Neuron (in vitro differentiated cells): Measurements from ENCODE around the gene P2RY12.

Experiments
- H2AFZ ChIP-seq: one replicate; pipeline ENCODE4 v1.6.1; 2013; ENCODE audit warnings: low read depth, mild to moderate bottlenecking, inconsistent platforms, low read length, moderate library complexity
- H3K27me3 ChIP-seq: one replicate; pipeline ENCODE4 v1.6.1; 2013; ENCODE audit warnings: low read length; ENCODE audit not compliant: insufficient read depth
- H3K36me3 ChIP-seq: one replicate; pipeline ENCODE4 v1.6.1; 2013; ENCODE audit warnings: low read length; ENCODE audit not compliant: insufficient read depth
- H3K4me1 ChIP-seq: one replicate; pipeline ENCODE4 v1.6.1; 2013; ENCODE audit warnings: low read length; ENCODE audit not compliant: insufficient read depth
- H3K4me3 ChIP-seq: 2 replicates; pipeline ENCODE4 v1.5.1; 2013; ENCODE audit warnings: mild to moderate bottlenecking, low read length, moderate library complexity
- H3K9me3 ChIP-seq: one replicate; pipeline ENCODE4 v1.6.1; 2013; ENCODE audit warnings: low read length

P2RY12 gene

GRCh38 chr3:151306168-151306810 is 78.3 kb downstream of the P2RY12 start:
- H3K27me3 ChIP-seq: no peaks in the 10 kb centered on the region
- H2AFZ ChIP-seq: no peak overlapping the region
- H3K36me3 ChIP-seq: no peaks in the 10 kb centered on the region
- H3K4me1 ChIP-seq: no peaks in the 10 kb centered on the region
- no peak overlapping the region for H3K4me3 ChIP-seq
- no peaks in the 10 kb centered on the region for H3K9me3 ChIP-seq

- Histone ChIP-seq H3K36me3 (no peaks in the 10 kb centered on the region), H2AFZ (no peak overlapping the region), H3K27me3 (no peaks in the 10 kb centered on the region), H3K4me1 (no peaks in the 10 kb centered on the region), H3K9me3 (no peaks in the 10 kb centered on the region), H3K4me3 (no peak overlapping the region)
Measured at GRCh38 chr3:151305775-151306151, 78.8 kb downstream of the P2RY12 start.

GRCh38 chr3:151305060-151305774 is 79.3 kb downstream of the P2RY12 start:
- H3K9me3 ChIP-seq: no peaks in the 10 kb centered on the region
- no peak overlapping the region for H3K4me3 ChIP-seq
- H2AFZ ChIP-seq: no peak overlapping the region
- H3K27me3 ChIP-seq: no peaks in the 10 kb centered on the region
- H3K4me1 ChIP-seq: no peaks in the 10 kb centered on the region
- no peaks in the 10 kb centered on the region for H3K36me3 ChIP-seq

GRCh38 chr3:151303751-151304150 is 80.8 kb downstream of the P2RY12 start:
- no peaks in the 10 kb centered on the region for H3K27me3 ChIP-seq
- no peaks in the 10 kb centered on the region for H3K36me3 ChIP-seq
- no peaks in the 10 kb centered on the region for H3K4me1 ChIP-seq
- no peaks in the 10 kb centered on the region for H3K9me3 ChIP-seq
- H2AFZ ChIP-seq: no peak overlapping the region
- H3K4me3 ChIP-seq: no peak overlapping the region

- no peak overlapping the region for H3K4me3 ChIP-seq
- no peaks in the 10 kb centered on the region for H3K27me3 ChIP-seq
- H3K9me3 ChIP-seq: no peaks in the 10 kb centered on the region
- H3K4me1 ChIP-seq: no peaks in the 10 kb centered on the region
- H2AFZ ChIP-seq: no peak overlapping the region
- H3K36me3 ChIP-seq: no peaks in the 10 kb centered on the region
Measured at GRCh38 chr3:151301787-151302186, 82.8 kb downstream of the P2RY12 start.

- Histone ChIP-seq H3K4me1 (no peaks in the 10 kb centered on the region), H3K27me3 (no peaks in the 10 kb centered on the region), H3K4me3 (no peak overlapping the region), H2AFZ (no peak overlapping the region), H3K9me3 (no peaks in the 10 kb centered on the region), H3K36me3 (no peaks in the 10 kb centered on the region)
Measured at GRCh38 chr3:151300539-151300938, 84.0 kb downstream of the P2RY12 start.

- no peaks in the 10 kb centered on the region for H3K4me1 ChIP-seq
- H3K9me3 ChIP-seq: no peaks in the 10 kb centered on the region
- no peaks in the 10 kb centered on the region for H3K36me3 ChIP-seq
- H3K27me3 ChIP-seq: no peaks in the 10 kb centered on the region
- no peak overlapping the region for H2AFZ ChIP-seq
- no peak overlapping the region for H3K4me3 ChIP-seq
Measured at GRCh38 chr3:151299006-151299405, 85.5 kb downstream of the P2RY12 start.

GRCh38 chr3:151297429-151297828 is 87.1 kb downstream of the P2RY12 start:
- no peak overlapping the region for H3K4me3 ChIP-seq
- no peaks in the 10 kb centered on the region for H3K27me3 ChIP-seq

GRCh38 chr3:151296226-151296625 is 88.3 kb downstream of the P2RY12 start:
- no peak overlapping the region for H2AFZ ChIP-seq
- H3K4me3 ChIP-seq: no peak overlapping the region
- no peaks in the 10 kb centered on the region for H3K36me3 ChIP-seq
- no peaks in the 10 kb centered on the region for H3K27me3 ChIP-seq
- no peaks in the 10 kb centered on the region for H3K9me3 ChIP-seq
- no peaks in the 10 kb centered on the region for H3K4me1 ChIP-seq

More at GRCh38 chr3:151297429-151297828, 87.1 kb downstream of the P2RY12 start:
- Histone ChIP-seq H3K4me1 (no peaks in the 10 kb centered on the region), H2AFZ (no peak overlapping the region), H3K9me3 (no peaks in the 10 kb centered on the region), H3K36me3 (no peaks in the 10 kb centered on the region)

GRCh38 chr3:151293127-151293526 is 91.4 kb downstream of the P2RY12 start:
- H3K4me3 ChIP-seq: no peak overlapping the region
- no peaks in the 10 kb centered on the region for H3K9me3 ChIP-seq
- H3K27me3 ChIP-seq: no peaks in the 10 kb centered on the region
- H3K36me3 ChIP-seq: no peaks in the 10 kb centered on the region
- H3K4me1 ChIP-seq: no peaks in the 10 kb centered on the region
- no peak overlapping the region for H2AFZ ChIP-seq

- Histone ChIP-seq H3K4me1 (no peaks in the 10 kb centered on the region), H3K27me3 (no peaks in the 10 kb centered on the region), H2AFZ (no peak overlapping the region), H3K36me3 (no peaks in the 10 kb centered on the region), H3K9me3 (no peaks in the 10 kb centered on the region), H3K4me3 (no peak overlapping the region)
Measured at GRCh38 chr3:151290673-151291072, 93.9 kb downstream of the P2RY12 start.

GRCh38 chr3:151289445-151289844 is 95.1 kb downstream of the P2RY12 start:
- no peaks in the 10 kb centered on the region for H3K36me3 ChIP-seq
- H3K4me1 ChIP-seq: no peaks in the 10 kb centered on the region
- H3K4me3 ChIP-seq: no peak overlapping the region
- no peaks in the 10 kb centered on the region for H3K27me3 ChIP-seq
- no peaks in the 10 kb centered on the region for H3K9me3 ChIP-seq
- H2AFZ ChIP-seq: no peak overlapping the region
